ENCODE results near the gene CFAP77. TPM values are rescaled to one million over a fixed set of nuclear protein-coding genes. Genes with fewer than 3 reads are reported as not detected.

The CFAP77 gene
- total and polyA plus RNA-seq, 2 of the 8 experiments (the other 6 are each of a cell fraction or from before 2014, with no cell fraction given): 0.63 to 0.97 TPM

- Histone ChIP-seq H2BK120ac (replicated peaks; ENCODE audit: low read depth, low read length) (no peak overlapping the region), H4K91ac (replicated peaks; ENCODE audit: insufficient read length, low read length) (no peak overlapping the region), H3K56ac (replicated peaks; ENCODE audit: insufficient read length, low read depth, low read length) (no peak overlapping the region), H2BK12ac (ENCODE audit: low read depth, low read length) (no peak overlapping the region), H3K18ac (ENCODE audit: extremely low read depth, low read length) (no peak overlapping the region), H3K27me3 (replicated peaks in 1 of 4; ENCODE audit: control insufficient read depth in 3 of 4, extremely low read depth in 1 of 4, insufficient read depth in 3 of 4, low read length in 3 of 4) (no peaks in the 10 kb centered on the region), H3K27ac (ENCODE audit: low read depth, low read length) (no peak overlapping the region), H3K23me2 (ENCODE audit: low read depth, low read length) (peaks cover 6% of the 10 kb centered on the region; the same call in 1 of the 2 replicates), H3K36me3 (ENCODE audit: control insufficient read depth in 2 of 4, insufficient read depth in 4 of 4, low read length in 3 of 4) (no peaks in the 10 kb centered on the region), H4K5ac (ENCODE audit: insufficient read length, low read depth, low read length) (no peak overlapping the region), H4K8ac (ENCODE audit: extremely low read depth, insufficient read depth, low read length) (no peak overlapping the region), H3K4me2 (ENCODE audit: insufficient read depth in 1 of 2, low read depth in 2 of 2, low read length in 2 of 2) (no peak overlapping the region), H2BK15ac (ENCODE audit: low read length) (no peak overlapping the region), H2AFZ (ENCODE audit: low read length) (no peak overlapping the region), H4K20me1 (replicated peaks in 1 of 2; ENCODE audit: control insufficient read depth in 1 of 2, insufficient read depth in 2 of 2, low read length in 2 of 2) (peaks cover 0 to 4% of the 10 kb centered on the region in 2 experiments), H3K4ac (replicated peaks; ENCODE audit: insufficient read length, low read depth, low read length) (no peak overlapping the region), H3K9me3 (ENCODE audit: insufficient read depth in 2 of 2, low read depth in 1 of 2, low read length in 1 of 2) (no peaks in the 10 kb centered on the region), H3K23ac (ENCODE audit: insufficient read length) (no peak overlapping the region), H2BK20ac (ENCODE audit: low read length) (no peak overlapping the region), H2AK5ac (ENCODE audit: low read depth, low read length) (no peak overlapping the region), H3K4me3 (ENCODE audit: extremely low read depth in 1 of 4, insufficient read depth in 2 of 4, low read depth in 3 of 4, low read length in 4 of 4) (no peak overlapping the region), H3K9ac (replicated peaks in 1 of 4; ENCODE audit: extremely low read depth in 1 of 4, low read depth in 3 of 4, low read length in 3 of 4) (no peak overlapping the region), H2BK5ac (ENCODE audit: low read depth, low read length) (no peak overlapping the region), H3K79me1 (ENCODE audit: low read depth, low read length) (no peaks in the 10 kb centered on the region), H3K79me2 (ENCODE audit: control insufficient read depth in 1 of 2, insufficient read depth in 2 of 2, low read length in 2 of 2) (no peaks in the 10 kb centered on the region), H3K14ac (ENCODE audit: insufficient read length) (no peak overlapping the region), H3K4me1 (replicated peaks in 1 of 4; ENCODE audit: control insufficient read depth in 3 of 4, insufficient read depth in 4 of 4, low read length in 3 of 4) (no peaks in the 10 kb centered on the region; a peak in 2 of 7 replicates)
- DNase-seq (ENCODE audit: low read depth in 1 of 2, low spot score in 2 of 2) (no peak), FAIRE-seq (no peak)
- CTCF ChIA-PET (ENCODE audit: partially characterized antibody): no interaction called here
- 92% methylated on average over 10 of the region's 11 CpGs; no CpG with 5 or more reads in 1 of the 2 experiments for WGBS, 2 experiments (ENCODE audit: extremely low coverage in 1 of 2, insufficient coverage in 1 of 2, insufficient read length in 1 of 2, insufficient replicate concordance in 2 of 2, low coverage in 1 of 2, low lambda C conversion rate in 2 of 2, missing lambda C conversion rate in 1 of 2)
- POLR2A ChIA-PET (ENCODE audit: partially characterized antibody): no interaction called here
- TF ChIP-seq EZH2 (IDR thresholded peaks at IDR 0.05; ENCODE audit: low read depth, low read length, severe bottlenecking): no peak
- TF ChIP-seq CTCF (IDR thresholded peaks at IDR 0.05; ENCODE audit: control extremely low read depth in 1 of 3, insufficient read depth in 1 of 3, low read depth in 1 of 3, low read length in 3 of 3): no peak
- TF ChIP-seq GABPA (IDR thresholded peaks at IDR 0.05; ENCODE audit: borderline replicate concordance, insufficient read depth, low read length): no peak
- TF ChIP-seq TEAD4 (IDR thresholded peaks at IDR 0.05; ENCODE audit: low read depth, low read length): no peak
- TF ChIP-seq SIN3A (conservative IDR thresholded peaks at IDR 0.05 in 1 of 2, IDR thresholded peaks at IDR 0.05 in 1 of 2; ENCODE audit: low read depth in 1 of 2, low read length in 2 of 2): no peak
- no peak for TF ChIP-seq BCL11A (IDR thresholded peaks at IDR 0.05; ENCODE audit: low read depth in 2 of 2, low read length in 2 of 2)
- no peak for TF ChIP-seq KDM1A (IDR thresholded peaks at IDR 0.05; ENCODE audit: borderline replicate concordance, low read length)
- no peak for TF ChIP-seq POLR2AphosphoS5 (IDR thresholded peaks at IDR 0.05; ENCODE audit: low read depth, low read length)
- no peak for TF ChIP-seq POU5F1 (IDR thresholded peaks at IDR 0.05; ENCODE audit: low read depth, low read length)
- no peak for TF ChIP-seq POLR2A (IDR thresholded peaks at IDR 0.05; ENCODE audit: control extremely low read depth in 1 of 2, low read depth in 2 of 2, low read length in 2 of 2)
- no peak for TF ChIP-seq TBP (IDR thresholded peaks at IDR 0.05; ENCODE audit: low read depth, low read length)
- TF ChIP-seq PHF8 (conservative IDR thresholded peaks at IDR 0.05; ENCODE audit: low read depth, low read length): no peak
- TF ChIP-seq CREB1 (IDR thresholded peaks at IDR 0.05): no peak
Observed at GRCh38 chr9:132461971-132462370, 52.0 kb downstream of the CFAP77 start.

Data from H1 (cell line).